Hepatocyte (in vitro differentiated cells): Measurements from ENCODE around the gene CFHR2.

Experiments used
- EZH2 ChIP-seq: fragments of 200-600 bp; sonication (generic); IDR thresholded peaks from 2 replicates; pipeline ENCODE4 v1.6.1; 2016; ENCODE audit warnings: antibody characterized with exemption, mild to moderate bottlenecking, borderline replicate concordance
- EZH2phosphoT487 ChIP-seq: fragments of 200-600 bp; sonication (generic); IDR thresholded peaks from one replicate; pipeline ENCODE4 v1.6.1; 2018; ENCODE audit warnings: antibody characterized with exemption, mild to moderate bottlenecking, low read depth, moderate library complexity; ENCODE audit not compliant: unreplicated experiment, severe bottlenecking
- TF ChIP-seq, protein P1 (sequence below): fragments of 200-600 bp; sonication (generic); IDR thresholded peaks from 2 replicates; pipeline ENCODE4 v1.5.1; 2016; ENCODE audit warnings: antibody characterized with exemption, mild to moderate bottlenecking; ENCODE audit not compliant: poor library complexity

DNA sequence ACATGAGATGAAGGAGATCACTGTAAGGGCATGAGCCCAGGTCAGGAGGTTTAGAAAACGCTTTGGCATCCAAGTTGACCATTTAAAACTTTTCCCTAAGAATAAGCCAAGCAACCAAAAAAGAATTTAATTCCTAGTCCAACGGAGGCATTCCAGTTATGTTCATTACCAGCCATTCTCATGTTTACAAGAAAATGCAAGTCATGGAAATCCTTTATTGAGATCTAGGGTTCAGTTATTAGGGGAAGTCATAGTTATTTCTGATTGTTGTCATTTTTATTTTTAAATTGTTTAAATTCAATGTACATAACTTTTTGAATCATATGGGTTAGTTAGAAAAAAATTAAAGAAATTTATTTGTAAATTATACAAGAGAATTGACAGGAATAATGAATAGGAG, 58.3 kb downstream of the CFHR2 start:
- TF ChIP-seq, protein P1, sequence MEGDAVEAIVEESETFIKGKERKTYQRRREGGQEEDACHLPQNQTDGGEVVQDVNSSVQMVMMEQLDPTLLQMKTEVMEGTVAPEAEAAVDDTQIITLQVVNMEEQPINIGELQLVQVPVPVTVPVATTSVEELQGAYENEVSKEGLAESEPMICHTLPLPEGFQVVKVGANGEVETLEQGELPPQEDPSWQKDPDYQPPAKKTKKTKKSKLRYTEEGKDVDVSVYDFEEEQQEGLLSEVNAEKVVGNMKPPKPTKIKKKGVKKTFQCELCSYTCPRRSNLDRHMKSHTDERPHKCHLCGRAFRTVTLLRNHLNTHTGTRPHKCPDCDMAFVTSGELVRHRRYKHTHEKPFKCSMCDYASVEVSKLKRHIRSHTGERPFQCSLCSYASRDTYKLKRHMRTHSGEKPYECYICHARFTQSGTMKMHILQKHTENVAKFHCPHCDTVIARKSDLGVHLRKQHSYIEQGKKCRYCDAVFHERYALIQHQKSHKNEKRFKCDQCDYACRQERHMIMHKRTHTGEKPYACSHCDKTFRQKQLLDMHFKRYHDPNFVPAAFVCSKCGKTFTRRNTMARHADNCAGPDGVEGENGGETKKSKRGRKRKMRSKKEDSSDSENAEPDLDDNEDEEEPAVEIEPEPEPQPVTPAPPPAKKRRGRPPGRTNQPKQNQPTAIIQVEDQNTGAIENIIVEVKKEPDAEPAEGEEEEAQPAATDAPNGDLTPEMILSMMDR, result no peak
- TF ChIP-seq EZH2, result no peak
- no peak for TF ChIP-seq EZH2phosphoT487
